ENCODE data around the gene AJAP1.

- TF ChIP-seq ZZZ3 (IDR thresholded peaks at IDR 0.05; ENCODE audit: control insufficient read depth, insufficient read length, low read depth) (no peak), GABPA (IDR thresholded peaks at IDR 0.05; ENCODE audit: low read depth) (no peak), NFXL1 (IDR thresholded peaks at IDR 0.05; ENCODE audit: borderline replicate concordance) (no peak), SIN3A (IDR thresholded peaks at IDR 0.05; ENCODE audit: low read depth, low read length) (no peak)
Measured at GRCh38 chr1:4768553-4768952, 114.1 kb downstream of the AJAP1 start.
